ENCODE measurements around the gene KRT31. TPM values are rescaled to one million over a fixed set of nuclear protein-coding genes. Genes with fewer than 3 reads are reported as not detected.
"Not testable (repeated sequence)": the region's sequence is repeated elsewhere in the genome, so short reads cannot be mapped to it uniquely, and the experiment has no call there.

The KRT31 gene
- total RNA-seq, 1 experiment from 2014 or later: not detected

- no peak for DNase-seq
- Histone ChIP-seq H3K36me3 (replicated peaks; ENCODE audit: control insufficient read depth, insufficient read depth, low read length) (no peaks in the 10 kb centered on the region), H3K4me3 (ENCODE audit: insufficient read depth, low read depth, low read length) (no peak overlapping the region), H3K27me3 (ENCODE audit: control insufficient read depth, insufficient read depth, low read length) (no peaks in the 10 kb centered on the region)
Observed at GRCh38 chr17:41390411-41390938, 6.9 kb downstream of the KRT31 start.

DNA sequence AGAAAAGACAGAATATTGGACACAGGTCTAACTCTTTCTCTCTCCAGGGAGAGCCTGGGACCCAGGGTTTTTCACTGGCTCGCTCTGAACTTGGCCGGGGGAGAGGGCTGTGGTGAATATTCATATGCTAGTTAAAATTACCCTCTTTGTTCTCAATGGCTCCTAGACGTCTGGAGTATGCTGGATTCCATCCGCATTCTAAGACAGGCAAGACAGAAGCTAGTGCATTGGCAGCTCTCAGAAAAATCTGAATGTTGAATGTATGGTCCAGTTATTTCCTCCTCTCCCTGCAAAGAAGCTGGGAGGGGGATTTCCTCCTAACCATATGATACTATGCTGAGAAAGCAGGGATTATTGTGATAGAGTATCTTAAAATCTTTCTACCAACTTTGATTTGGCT lies 9.7 kb downstream of the KRT31 start:
- H3K36me3 ChIP-seq (replicated peaks; ENCODE audit: control insufficient read depth, insufficient read depth, low read length): no peaks in the 10 kb centered on the region
- no peak for DNase-seq

DNA sequence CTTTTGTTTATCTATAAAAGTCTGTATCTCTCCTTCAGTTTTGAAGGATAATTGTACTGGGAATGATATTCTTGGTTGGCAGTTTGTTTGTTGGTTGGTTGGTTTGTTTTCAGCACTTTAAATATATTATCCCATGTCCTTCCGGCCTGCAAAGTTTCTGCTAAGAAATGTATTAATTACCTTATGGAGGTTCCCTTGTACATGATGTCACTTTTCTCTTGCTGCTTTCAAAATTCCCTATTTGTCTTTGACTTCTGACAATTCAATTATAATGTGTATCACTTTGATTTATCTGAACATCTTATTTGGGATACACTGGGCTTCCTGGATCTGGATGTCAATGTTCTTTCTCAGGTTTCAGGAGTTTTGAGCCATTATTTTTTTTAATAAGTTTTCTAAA lies 11.2 kb downstream of the KRT31 start:
- H3K36me3 ChIP-seq (replicated peaks; ENCODE audit: control insufficient read depth, insufficient read depth, low read length): no peaks in the 10 kb centered on the region
- no peak for DNase-seq
- H3K27me3 ChIP-seq (ENCODE audit: control insufficient read depth, insufficient read depth, low read length): no peaks in the 10 kb centered on the region
- no peak overlapping the region for H3K4me3 ChIP-seq (ENCODE audit: insufficient read depth, low read depth, low read length)

More for the DNA sequence above, 9.7 kb downstream of the KRT31 start:
- no peaks in the 10 kb centered on the region for H3K27me3 ChIP-seq (ENCODE audit: control insufficient read depth, insufficient read depth, low read length)
- H3K4me3 ChIP-seq (ENCODE audit: insufficient read depth, low read depth, low read length): no peak overlapping the region

DNA sequence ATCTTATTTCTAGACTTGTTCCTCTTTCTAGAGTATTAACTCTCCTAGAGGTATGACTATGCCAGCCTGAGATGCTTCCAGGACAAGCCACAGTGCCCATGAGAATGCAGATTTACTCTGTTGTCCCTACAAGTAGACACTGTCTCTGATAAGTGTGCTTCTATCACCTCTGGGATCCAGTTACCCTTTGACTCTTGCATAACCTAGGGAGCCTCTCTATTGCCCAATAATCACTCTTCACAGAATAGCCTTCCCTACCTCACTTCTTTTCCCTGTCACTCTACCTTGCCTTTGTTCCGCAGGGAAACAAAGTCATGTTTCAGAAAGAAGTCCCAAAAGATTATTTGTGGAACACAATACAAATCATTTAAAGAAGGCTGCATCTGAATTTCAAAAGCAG lies 13.7 kb downstream of the KRT31 start:
- no peaks in the 10 kb centered on the region for H3K27me3 ChIP-seq (ENCODE audit: control insufficient read depth, insufficient read depth, low read length)
- no peak for DNase-seq

DNA sequence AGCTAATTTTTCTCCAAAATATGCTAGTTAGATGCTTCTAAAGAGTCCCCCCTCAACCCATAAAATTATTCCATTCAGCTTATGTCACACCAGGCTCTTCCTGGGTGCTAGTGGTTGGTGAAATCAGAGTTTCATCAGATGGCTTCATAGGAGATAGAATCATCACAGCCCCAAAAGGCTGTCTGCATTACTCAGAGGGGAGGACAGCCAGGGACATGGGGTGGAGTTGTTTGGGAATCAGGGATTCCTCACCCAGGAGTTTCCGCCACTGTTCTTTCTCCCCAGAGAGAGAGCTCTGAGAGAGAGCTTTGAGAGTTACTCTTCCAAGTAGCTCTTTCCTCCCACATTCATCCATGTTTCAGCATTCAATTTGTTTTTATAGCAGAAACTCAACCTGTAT lies 15.0 kb downstream of the KRT31 start:
- Histone ChIP-seq H3K36me3 (replicated peaks; ENCODE audit: control insufficient read depth, insufficient read depth, low read length) (no peaks in the 10 kb centered on the region), H3K27me3 (ENCODE audit: control insufficient read depth, insufficient read depth, low read length) (no peaks in the 10 kb centered on the region), H3K4me3 (ENCODE audit: insufficient read depth, low read depth, low read length) (no peak overlapping the region)
- no peak for DNase-seq

More for the DNA sequence above, 13.7 kb downstream of the KRT31 start:
- Histone ChIP-seq H3K36me3 (replicated peaks; ENCODE audit: control insufficient read depth, insufficient read depth, low read length) (no peaks in the 10 kb centered on the region), H3K4me3 (ENCODE audit: insufficient read depth, low read depth, low read length) (no peak overlapping the region)

DNA sequence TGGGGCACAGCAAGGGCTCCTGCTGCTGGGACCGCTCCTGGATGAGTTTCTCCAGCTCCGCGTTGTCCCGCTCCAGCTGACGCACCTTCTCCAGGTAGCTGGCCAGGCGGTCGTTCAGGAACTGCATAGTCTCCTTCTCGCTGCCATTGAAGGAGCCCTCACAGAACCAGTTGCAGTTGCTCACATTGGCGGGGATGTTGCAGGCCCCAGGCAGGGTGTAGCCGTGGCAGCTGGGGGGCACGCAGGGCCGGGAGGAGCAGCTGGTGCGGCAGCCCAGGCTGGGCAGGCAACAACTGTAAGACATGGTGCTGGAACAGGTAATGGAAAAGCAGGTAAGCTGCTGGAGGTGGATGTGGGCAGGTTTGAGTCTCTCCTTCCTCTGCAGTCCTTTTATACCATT lies 15.5 kb downstream of the KRT31 start, which contains the start of gene KRT34:
Gene KRT34 (minus strand): TSS at position 364 of the 400 bp plus-strand sequence. CDS start 60 bp downstream, at position 304.
- not testable (repeated sequence) for H3K4me3 ChIP-seq (ENCODE audit: insufficient read depth, low read depth, low read length); H3K36me3 ChIP-seq (replicated peaks; ENCODE audit: control insufficient read depth, insufficient read depth, low read length); DNase-seq; H3K27me3 ChIP-seq (ENCODE audit: control insufficient read depth, insufficient read depth, low read length)

DNA sequence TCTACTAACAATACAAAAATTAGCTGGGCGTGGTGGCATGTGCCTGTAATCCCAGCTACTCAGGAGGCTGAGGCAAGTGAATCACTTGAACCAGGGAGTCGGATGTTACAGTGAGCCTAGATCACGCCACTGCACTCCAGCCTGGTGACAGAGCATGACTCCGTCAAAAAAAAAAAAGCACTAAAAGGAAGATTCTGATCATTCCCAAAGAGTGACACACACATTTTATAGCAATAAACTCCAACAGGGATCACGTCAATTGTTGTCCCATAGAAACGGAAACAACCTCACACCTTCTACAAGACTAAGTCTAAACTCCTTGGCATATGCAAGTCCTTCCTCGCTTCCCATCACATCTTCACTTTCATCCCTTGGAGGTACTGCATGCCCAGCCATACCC lies 17.3 kb downstream of the KRT31 start:
- not testable (repeated sequence) for H3K4me3 ChIP-seq (ENCODE audit: insufficient read depth, low read depth, low read length); H3K27me3 ChIP-seq (ENCODE audit: control insufficient read depth, insufficient read depth, low read length); H3K36me3 ChIP-seq (replicated peaks; ENCODE audit: control insufficient read depth, insufficient read depth, low read length); DNase-seq

DNA sequence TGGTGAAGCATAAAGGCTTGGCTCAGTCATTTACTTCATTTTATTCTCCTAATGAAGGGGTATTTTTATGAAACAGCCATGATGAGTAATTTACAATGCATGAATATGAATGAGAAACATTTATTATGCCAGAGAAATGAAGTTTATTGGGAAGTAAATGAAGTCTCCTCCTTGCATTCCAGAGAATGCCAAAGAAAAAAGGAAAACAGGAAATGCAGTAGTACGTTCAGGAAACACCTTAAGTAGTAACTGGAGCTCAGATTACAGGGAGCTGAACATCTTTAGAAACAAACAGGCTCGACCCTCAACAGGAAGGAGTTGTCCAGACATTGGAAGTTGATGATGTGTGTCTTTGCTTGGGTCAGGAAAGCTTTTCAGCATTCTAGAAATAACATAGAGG lies 19.9 kb downstream of the KRT31 start:
- no peak overlapping the region for H3K4me3 ChIP-seq (ENCODE audit: insufficient read depth, low read depth, low read length)
- DNase-seq: no peak
- no peaks in the 10 kb centered on the region for H3K36me3 ChIP-seq (replicated peaks; ENCODE audit: control insufficient read depth, insufficient read depth, low read length)
- H3K27me3 ChIP-seq (ENCODE audit: control insufficient read depth, insufficient read depth, low read length): no peaks in the 10 kb centered on the region

GRCh38 chr17:41369713-41370112 lies 27.7 kb downstream of the KRT31 start, which contains the start of gene KRT33B:
TSS of gene KRT33B (minus strand) at chr17:41369813. CDS start at chr17:41369750, 63 bp downstream.
- Histone ChIP-seq H3K4me3 (ENCODE audit: insufficient read depth, low read depth, low read length) (no peak within 1 kb of the TSS), H3K27me3 (ENCODE audit: control insufficient read depth, insufficient read depth, low read length) (no peaks in the 10 kb centered on the region), H3K36me3 (replicated peaks; ENCODE audit: control insufficient read depth, insufficient read depth, low read length) (no peaks in the 10 kb centered on the region)
- no peak for DNase-seq

DNA sequence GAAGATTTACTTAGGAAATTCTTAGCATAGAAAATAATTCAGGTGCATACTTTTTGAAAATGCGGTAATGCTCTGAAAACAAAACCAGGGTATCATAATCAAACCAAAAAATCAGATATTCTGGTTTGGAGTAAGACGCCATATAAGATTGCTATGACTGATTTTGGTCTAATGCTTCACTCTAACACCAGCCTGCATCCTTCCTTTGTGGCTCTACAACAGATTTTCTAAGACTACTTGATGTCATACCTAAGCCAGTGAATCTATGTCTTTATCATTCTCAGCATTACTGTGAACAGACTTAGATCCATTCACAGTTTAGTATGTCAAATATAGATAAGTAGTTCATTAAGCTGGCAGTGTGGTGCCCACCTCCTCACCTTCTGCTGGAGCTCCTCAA lies 28.4 kb downstream of the KRT31 start:
- H3K27me3 ChIP-seq (ENCODE audit: control insufficient read depth, insufficient read depth, low read length): no peaks in the 10 kb centered on the region
- no peaks in the 10 kb centered on the region for H3K36me3 ChIP-seq (replicated peaks; ENCODE audit: control insufficient read depth, insufficient read depth, low read length)
- DNase-seq: no peak
- H3K4me3 ChIP-seq (ENCODE audit: insufficient read depth, low read depth, low read length): no peak overlapping the region

GRCh38 chr17:41367426-41368075 lies 29.9 kb downstream of the KRT31 start:
- no peaks in the 10 kb centered on the region for H3K36me3 ChIP-seq (replicated peaks; ENCODE audit: control insufficient read depth, insufficient read depth, low read length)
- H3K27me3 ChIP-seq (ENCODE audit: control insufficient read depth, insufficient read depth, low read length): no peaks in the 10 kb centered on the region
- DNase-seq: no peak
- no peak overlapping the region for H3K4me3 ChIP-seq (ENCODE audit: insufficient read depth, low read depth, low read length)

GRCh38 chr17:41366070-41366469 lies 31.3 kb downstream of the KRT31 start:
- H3K4me3 ChIP-seq (ENCODE audit: insufficient read depth, low read depth, low read length): no peak overlapping the region
- H3K27me3 ChIP-seq (ENCODE audit: control insufficient read depth, insufficient read depth, low read length): no peaks in the 10 kb centered on the region
- H3K36me3 ChIP-seq (replicated peaks; ENCODE audit: control insufficient read depth, insufficient read depth, low read length): no peaks in the 10 kb centered on the region
- no peak for DNase-seq

DNA sequence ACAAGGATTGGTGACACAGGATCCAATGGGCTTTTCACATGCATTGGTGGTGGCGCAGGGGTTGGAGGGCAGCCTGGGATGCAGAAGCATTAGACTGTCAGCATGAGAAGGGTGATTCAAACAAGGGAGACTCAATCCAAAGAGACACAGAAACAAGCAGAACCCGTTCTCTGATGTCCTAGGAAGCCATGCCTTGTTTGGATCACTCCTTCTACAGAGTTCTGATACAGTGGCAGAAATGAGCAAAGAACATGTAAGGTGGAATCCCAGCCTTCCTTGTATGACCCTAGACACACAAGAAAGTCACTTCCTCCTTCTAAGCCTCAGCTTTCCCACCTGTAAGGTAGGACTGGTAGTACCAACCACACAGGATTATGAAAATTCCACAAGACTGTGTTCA lies 33.5 kb downstream of the KRT31 start:
- Histone ChIP-seq H3K36me3 (replicated peaks; ENCODE audit: control insufficient read depth, insufficient read depth, low read length) (no peaks in the 10 kb centered on the region), H3K4me3 (ENCODE audit: insufficient read depth, low read depth, low read length) (no peak overlapping the region), H3K27me3 (ENCODE audit: control insufficient read depth, insufficient read depth, low read length) (no peaks in the 10 kb centered on the region)
- DNase-seq: no peak

DNA sequence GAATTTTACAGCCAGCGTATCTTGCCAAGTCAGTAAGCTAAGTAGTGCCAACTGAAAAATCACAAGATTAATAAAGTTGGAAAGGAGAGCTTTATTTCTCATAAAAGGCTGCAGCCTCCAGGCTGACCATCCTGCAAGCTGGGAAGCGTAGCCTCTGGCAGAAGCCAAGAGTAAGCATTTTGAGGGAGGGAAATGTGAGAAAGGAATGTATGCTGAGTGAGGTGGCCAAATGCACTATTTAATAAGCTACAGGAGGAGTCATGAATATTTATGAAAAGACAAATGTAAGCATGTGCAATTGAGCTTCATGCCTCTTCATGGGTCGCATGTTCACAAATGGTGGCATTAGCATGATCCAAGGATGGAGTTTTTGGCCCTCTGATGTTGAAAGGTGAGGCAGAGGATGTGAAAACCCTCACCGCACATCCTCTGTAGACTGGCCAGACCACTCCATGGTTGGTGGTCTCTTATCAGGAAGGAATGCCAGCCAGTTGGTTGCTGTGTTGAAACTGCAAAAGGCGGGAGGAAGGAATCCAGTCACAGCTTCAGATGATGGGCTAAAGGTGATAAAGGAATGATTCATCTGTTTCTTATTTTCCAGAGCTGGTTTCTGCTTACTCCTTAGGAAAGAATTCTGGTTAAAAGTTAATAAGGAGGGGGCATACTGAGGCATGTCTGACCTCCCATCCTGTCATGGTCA lies 37.0 kb downstream of the KRT31 start:
- Histone ChIP-seq H3K4me3 (ENCODE audit: insufficient read depth, low read depth, low read length) (no peak overlapping the region), H3K27me3 (ENCODE audit: control insufficient read depth, insufficient read depth, low read length) (no peaks in the 10 kb centered on the region), H3K36me3 (replicated peaks; ENCODE audit: control insufficient read depth, insufficient read depth, low read length) (no peaks in the 10 kb centered on the region)
- DNase-seq: no peak

DNA sequence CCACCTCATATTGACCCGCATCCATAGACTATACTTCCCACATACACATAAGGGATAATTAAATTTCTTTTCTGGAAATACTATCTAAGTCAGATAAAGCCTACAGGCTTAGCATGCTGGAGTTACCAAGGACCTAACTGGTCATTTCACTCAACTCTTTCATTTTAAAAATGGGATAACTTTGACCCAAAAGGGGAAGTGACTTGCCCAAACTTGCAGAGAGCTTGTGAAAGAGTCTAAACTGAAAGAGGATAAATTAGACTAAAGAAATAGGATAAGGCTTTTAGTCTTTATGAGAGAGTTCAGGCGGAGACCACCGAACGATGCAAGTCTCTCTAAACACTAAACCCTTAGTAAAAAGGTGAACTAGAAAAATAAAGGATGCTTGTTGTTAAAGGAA lies 42.9 kb downstream of the KRT31 start:
- no peaks in the 10 kb centered on the region; the same call in 1 of the 2 replicates for H3K27me3 ChIP-seq (ENCODE audit: control insufficient read depth, insufficient read depth, low read length)
- DNase-seq: no peak
- no peak overlapping the region for H3K4me3 ChIP-seq (ENCODE audit: insufficient read depth, low read depth, low read length)
- no peaks in the 10 kb centered on the region for H3K36me3 ChIP-seq (replicated peaks; ENCODE audit: control insufficient read depth, insufficient read depth, low read length)
